ENCODE results near the gene PAFAH2.

PAFAH2 gene

GRCh38 chr1:25985171-25985570, 12.7 kb downstream of the PAFAH2 start:
- H3K79me2 ChIP-seq (ENCODE audit: low read length) = no peaks in the 10 kb centered on the region
- no peaks in the 10 kb centered on the region for H3K36me3 ChIP-seq (replicated peaks; ENCODE audit: low read depth, low read length)
- H3K4me3 ChIP-seq (ENCODE audit: low read length) = no peak overlapping the region
- no peaks in the 10 kb centered on the region for H3K27me3 ChIP-seq (ENCODE audit: low read depth, low read length)
- H3K27ac ChIP-seq (ENCODE audit: low read length) = no peak overlapping the region
- H2AFZ ChIP-seq (ENCODE audit: low read depth, low read length) = no peak overlapping the region
- no peaks in the 10 kb centered on the region for H3K4me1 ChIP-seq (ENCODE audit: low read length)
- H3K4me2 ChIP-seq (ENCODE audit: low read length) = no peak overlapping the region
- no peak for TF ChIP-seq CTCF (IDR thresholded peaks at IDR 0.05; ENCODE audit: low read depth, low read length)
- no peak overlapping the region for H3K9ac ChIP-seq (ENCODE audit: low read length)
- H3K9me3 ChIP-seq (ENCODE audit: insufficient read depth, low read length) = no peaks in the 10 kb centered on the region
- H4K20me1 ChIP-seq (ENCODE audit: insufficient read depth, low read length) = no peaks in the 10 kb centered on the region

DNA sequence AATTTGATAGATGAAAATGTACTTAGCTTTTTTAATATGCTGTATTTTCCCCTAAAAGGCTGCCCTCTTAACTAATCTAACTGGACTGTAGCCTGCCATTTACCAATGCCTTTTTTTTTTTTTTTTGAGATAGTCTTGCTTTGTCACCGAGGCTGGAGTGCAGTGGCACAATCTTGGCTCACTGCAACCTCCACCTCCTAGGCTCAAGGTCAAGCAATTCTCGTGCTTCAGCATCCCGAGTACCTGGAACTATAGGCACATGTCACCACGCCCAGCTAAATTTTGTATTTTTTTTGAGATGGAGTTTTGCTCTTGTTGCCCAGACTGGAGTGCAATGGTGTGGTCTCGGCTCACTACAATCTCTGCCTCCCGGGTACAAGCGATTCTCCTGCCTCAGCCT, 18.7 kb downstream of the PAFAH2 start:
- no peak overlapping the region for H3K4me2 ChIP-seq (ENCODE audit: low read length)
- H3K9ac ChIP-seq (ENCODE audit: low read length) = no peak overlapping the region
- H4K20me1 ChIP-seq (ENCODE audit: insufficient read depth, low read length) = no peaks in the 10 kb centered on the region
- H3K27me3 ChIP-seq (ENCODE audit: low read depth, low read length) = no peaks in the 10 kb centered on the region
- no peak overlapping the region for H3K4me3 ChIP-seq (ENCODE audit: low read length)
- H3K36me3 ChIP-seq (replicated peaks; ENCODE audit: low read depth, low read length) = no peaks in the 10 kb centered on the region
- no peak overlapping the region for H2AFZ ChIP-seq (ENCODE audit: low read depth, low read length)
- H3K4me1 ChIP-seq (ENCODE audit: low read length) = no peaks in the 10 kb centered on the region
- no peaks in the 10 kb centered on the region for H3K79me2 ChIP-seq (ENCODE audit: low read length)
- H3K27ac ChIP-seq (ENCODE audit: low read length) = no peak overlapping the region
- TF ChIP-seq EZH2phosphoT487 (IDR thresholded peaks at IDR 0.05; ENCODE audit: low read depth) = no peak
- TF ChIP-seq CTCF (IDR thresholded peaks at IDR 0.05; ENCODE audit: low read depth, low read length) = no peak
- no peaks in the 10 kb centered on the region for H3K9me3 ChIP-seq (ENCODE audit: insufficient read depth, low read length)

DNA sequence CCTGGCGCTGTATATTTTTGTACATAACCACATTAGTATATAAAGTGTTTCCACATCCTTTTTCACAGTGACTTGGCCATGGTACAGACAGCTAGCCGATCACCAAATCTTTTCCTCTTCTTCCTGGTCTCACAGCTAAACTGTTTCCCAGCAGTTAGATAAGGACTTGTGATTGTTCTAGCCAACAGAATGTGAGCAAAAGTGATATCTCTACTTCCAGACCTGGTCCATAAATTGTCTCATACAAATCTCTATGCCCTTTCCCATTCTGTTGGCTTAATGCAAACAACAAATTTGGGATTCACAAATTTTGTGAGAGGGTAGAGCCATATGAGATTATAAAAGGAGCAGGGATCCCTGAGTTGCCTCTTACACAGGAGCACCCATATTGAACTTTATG, 19.5 kb downstream of the PAFAH2 start:
- H2AFZ ChIP-seq (ENCODE audit: low read depth, low read length) = no peak overlapping the region
- H3K27me3 ChIP-seq (ENCODE audit: low read depth, low read length) = no peaks in the 10 kb centered on the region
- no peak overlapping the region for H3K4me3 ChIP-seq (ENCODE audit: low read length)
- H3K9ac ChIP-seq (ENCODE audit: low read length) = no peak overlapping the region
- no peak overlapping the region for H3K27ac ChIP-seq (ENCODE audit: low read length)
- H3K79me2 ChIP-seq (ENCODE audit: low read length) = no peaks in the 10 kb centered on the region
- TF ChIP-seq EZH2phosphoT487 (IDR thresholded peaks at IDR 0.05; ENCODE audit: low read depth) (no peak), CTCF (IDR thresholded peaks at IDR 0.05; ENCODE audit: low read depth, low read length) (no peak)
- H3K4me1 ChIP-seq (ENCODE audit: low read length) = no peaks in the 10 kb centered on the region
- H4K20me1 ChIP-seq (ENCODE audit: insufficient read depth, low read length) = no peaks in the 10 kb centered on the region
- H3K4me2 ChIP-seq (ENCODE audit: low read length) = no peak overlapping the region
- no peaks in the 10 kb centered on the region for H3K9me3 ChIP-seq (ENCODE audit: insufficient read depth, low read length)
- no peaks in the 10 kb centered on the region for H3K36me3 ChIP-seq (replicated peaks; ENCODE audit: low read depth, low read length)

DNA sequence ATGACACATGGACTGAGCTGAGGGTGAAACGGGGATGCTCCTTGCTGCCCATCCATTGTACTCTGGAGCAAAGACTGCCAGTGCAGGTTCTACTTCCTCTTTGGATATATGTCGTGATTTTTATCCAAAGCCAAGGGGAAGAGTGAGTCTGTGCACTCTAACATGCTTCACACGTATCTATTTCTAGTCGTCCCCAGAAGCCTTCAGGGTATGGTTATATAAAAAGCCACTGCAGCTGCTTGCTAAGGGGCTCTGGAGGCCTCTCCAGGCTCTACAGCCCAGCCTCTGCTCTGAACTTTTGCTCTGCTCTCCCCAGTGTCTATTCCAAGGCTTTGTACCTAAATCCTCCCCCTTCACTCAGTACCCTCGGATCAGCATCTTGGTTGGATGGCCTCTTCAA, 20.1 kb downstream of the PAFAH2 start:
- Histone ChIP-seq H2AFZ (ENCODE audit: low read depth, low read length) (no peak overlapping the region), H4K20me1 (ENCODE audit: insufficient read depth, low read length) (no peaks in the 10 kb centered on the region), H3K4me2 (ENCODE audit: low read length) (no peak overlapping the region), H3K9me3 (ENCODE audit: insufficient read depth, low read length) (no peaks in the 10 kb centered on the region), H3K9ac (ENCODE audit: low read length) (no peak overlapping the region), H3K27ac (ENCODE audit: low read length) (no peak overlapping the region), H3K4me3 (ENCODE audit: low read length) (no peak overlapping the region), H3K36me3 (replicated peaks; ENCODE audit: low read depth, low read length) (no peaks in the 10 kb centered on the region), H3K27me3 (ENCODE audit: low read depth, low read length) (no peaks in the 10 kb centered on the region), H3K4me1 (ENCODE audit: low read length) (no peaks in the 10 kb centered on the region), H3K79me2 (ENCODE audit: low read length) (no peaks in the 10 kb centered on the region)
- TF ChIP-seq CTCF (IDR thresholded peaks at IDR 0.05; ENCODE audit: low read depth, low read length) (no peak), EZH2phosphoT487 (IDR thresholded peaks at IDR 0.05; ENCODE audit: low read depth) (no peak)
